Measurements from ENCODE around the gene TTPAL.

The TTPAL gene

DNA sequence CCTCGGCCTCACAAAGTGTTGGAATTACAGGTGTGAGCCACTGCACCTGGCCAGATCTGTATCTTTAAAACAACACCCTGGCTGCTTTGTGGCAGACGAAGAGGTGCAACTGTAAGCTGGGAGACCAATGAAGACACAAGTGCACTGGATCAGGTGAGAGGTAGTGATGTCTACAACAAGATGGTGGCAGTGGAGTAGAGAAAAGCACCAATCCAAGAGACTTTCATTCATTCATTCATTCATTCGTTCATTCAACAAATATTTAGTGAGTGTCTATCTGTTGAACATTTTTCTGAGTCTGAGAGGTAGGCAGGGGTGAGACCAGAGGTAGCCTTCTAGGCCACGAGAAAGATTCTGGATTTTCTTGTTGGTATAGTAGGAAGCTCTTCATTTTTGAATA lies 36.9 kb upstream of the TTPAL start (continued):
- TF ChIP-seq ZNF529 (tag by site-specific recombination; IDR thresholded peaks at IDR 0.05; ENCODE audit: insufficient replicate concordance) (no peak), KLF7 (tag by site-specific recombination; IDR thresholded peaks at IDR 0.05; ENCODE audit: borderline replicate concordance) (no peak), ZNF623 (tag by site-specific recombination; IDR thresholded peaks at IDR 0.05) (no peak), ZNF114 (tag by site-specific recombination; IDR thresholded peaks at IDR 0.05) (no peak), ZNF791 (tag by site-specific recombination; IDR thresholded peaks at IDR 0.05) (no peak), ZNF202 (tag by site-specific recombination; IDR thresholded peaks at IDR 0.05; ENCODE audit: borderline replicate concordance) (no peak)

DNA sequence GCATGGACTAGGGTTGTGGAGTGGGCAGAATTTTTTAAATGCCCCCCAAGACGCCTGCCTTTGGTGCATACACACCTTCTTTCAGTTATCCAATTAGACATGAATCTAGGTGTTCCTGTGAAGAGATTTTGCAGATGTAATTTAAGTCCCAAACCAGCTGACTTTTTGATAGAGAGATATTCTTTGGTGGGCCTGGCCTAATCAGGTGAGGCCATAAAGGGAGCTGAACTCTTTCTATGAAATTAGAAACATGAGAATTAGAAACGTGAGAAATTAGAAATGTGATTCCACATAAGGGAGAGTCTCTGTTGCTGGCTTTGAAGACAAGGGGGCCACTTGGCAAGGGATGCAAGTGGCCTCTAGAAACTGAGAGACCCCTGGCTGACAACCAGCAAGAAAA lies 36.4 kb upstream of the TTPAL start:
- H3K4me1 ChIP-seq (ENCODE audit: control insufficient read depth, insufficient read depth, low read length), result no peaks in the 10 kb centered on the region
- CTCF ChIA-PET, result interaction anchor here (1.0 to 1.3 kb wide), 3 partner anchors 11 to 32 kb away, joined by 4 to 5 read pairs (median 4); no protein-coding TSS in a partner anchor
- TF ChIP-seq ZNF10 (tag by site-specific recombination; IDR thresholded peaks at IDR 0.05), result peak; percentile 98
- TF ChIP-seq, protein P1, sequence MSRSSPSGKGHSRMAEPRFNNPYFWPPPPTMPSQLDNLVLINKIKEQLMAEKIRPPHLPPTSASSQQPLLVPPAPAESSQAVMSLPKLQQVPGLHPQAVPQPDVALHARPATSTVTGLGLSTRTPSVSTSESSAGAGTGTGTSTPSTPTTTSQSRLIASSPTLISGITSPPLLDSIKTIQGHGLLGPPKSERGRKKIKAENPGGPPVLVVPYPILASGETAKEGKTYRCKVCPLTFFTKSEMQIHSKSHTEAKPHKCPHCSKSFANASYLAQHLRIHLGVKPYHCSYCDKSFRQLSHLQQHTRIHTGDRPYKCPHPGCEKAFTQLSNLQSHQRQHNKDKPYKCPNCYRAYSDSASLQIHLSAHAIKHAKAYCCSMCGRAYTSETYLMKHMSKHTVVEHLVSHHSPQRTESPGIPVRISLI (tag by site-specific recombination; IDR thresholded peaks at IDR 0.05), result no peak
- no peaks in the 10 kb centered on the region for H3K9me3 ChIP-seq (ENCODE audit: control insufficient read depth, insufficient read depth, low read depth, low read length)
- H3K27ac ChIP-seq (ENCODE audit: extremely low read depth, low read depth, low read length), result no peak overlapping the region
- H3K4me3 ChIP-seq (ENCODE audit: low read depth, low read length), result no peak overlapping the region
- H3K36me3 ChIP-seq (ENCODE audit: control insufficient read depth in 2 of 2, insufficient read depth in 1 of 2, low read length in 2 of 2), result no peaks in the 10 kb centered on the region
- POLR2A ChIA-PET, result no interaction called here

DNA sequence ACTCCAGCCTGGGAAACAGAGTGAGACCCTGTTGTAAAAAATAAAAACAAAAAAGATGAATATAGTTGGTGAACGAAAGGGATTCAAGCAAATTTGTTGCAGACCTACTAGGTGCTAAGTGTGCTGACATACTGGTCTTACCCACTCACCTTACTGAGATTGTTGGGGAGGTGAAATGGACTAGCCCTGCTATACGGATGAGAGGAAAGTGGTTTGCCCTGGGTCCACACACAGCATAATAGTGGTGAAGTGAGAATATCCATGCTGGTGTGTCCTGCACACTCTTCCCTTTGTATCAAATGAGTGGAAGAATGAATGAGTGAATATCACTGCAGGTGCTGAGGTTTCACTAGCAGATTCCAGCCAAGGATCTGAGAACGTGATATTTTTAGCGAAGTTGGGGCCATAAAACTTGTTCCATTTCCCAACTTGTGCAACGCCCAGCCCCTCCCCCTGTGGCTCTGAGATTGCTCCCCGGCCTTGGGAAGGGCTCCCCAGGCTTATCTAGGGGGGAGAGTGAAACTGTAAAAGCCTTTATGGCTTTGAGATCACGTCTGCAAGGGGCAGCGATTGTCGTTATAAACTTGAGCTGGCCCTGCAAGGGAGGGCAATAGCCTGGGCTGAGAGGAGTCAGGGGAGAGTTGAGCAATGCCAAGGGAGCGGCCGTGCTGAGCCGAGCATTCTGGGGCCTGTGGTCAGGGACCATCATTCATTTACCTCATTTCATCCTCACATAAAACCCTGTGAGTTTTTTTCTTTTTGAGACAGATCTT lies 33.2 kb upstream of the TTPAL start:
- H3K4me3 ChIP-seq (ENCODE audit: low read depth, low read length), result no peak overlapping the region
- H3K9me3 ChIP-seq (ENCODE audit: control insufficient read depth, insufficient read depth, low read depth, low read length), result no peaks in the 10 kb centered on the region
- H3K36me3 ChIP-seq (ENCODE audit: control insufficient read depth in 2 of 2, insufficient read depth in 1 of 2, low read length in 2 of 2), result no peaks in the 10 kb centered on the region
- no peaks in the 10 kb centered on the region for H3K4me1 ChIP-seq (ENCODE audit: control insufficient read depth, insufficient read depth, low read length)
- ChIA-PET CTCF (interaction anchor here (0.6 kb wide), 1 partner anchor 132 kb away, joined by 4 read pairs; no protein-coding TSS in a partner anchor), POLR2A (no interaction called here)
- TF ChIP-seq ZEB2 (tag by site-specific recombination; IDR thresholded peaks at IDR 0.05) (no peak), ZBTB48 (tag by site-specific recombination; IDR thresholded peaks at IDR 0.05) (peak; percentile 96)
- TF ChIP-seq, protein P2, sequence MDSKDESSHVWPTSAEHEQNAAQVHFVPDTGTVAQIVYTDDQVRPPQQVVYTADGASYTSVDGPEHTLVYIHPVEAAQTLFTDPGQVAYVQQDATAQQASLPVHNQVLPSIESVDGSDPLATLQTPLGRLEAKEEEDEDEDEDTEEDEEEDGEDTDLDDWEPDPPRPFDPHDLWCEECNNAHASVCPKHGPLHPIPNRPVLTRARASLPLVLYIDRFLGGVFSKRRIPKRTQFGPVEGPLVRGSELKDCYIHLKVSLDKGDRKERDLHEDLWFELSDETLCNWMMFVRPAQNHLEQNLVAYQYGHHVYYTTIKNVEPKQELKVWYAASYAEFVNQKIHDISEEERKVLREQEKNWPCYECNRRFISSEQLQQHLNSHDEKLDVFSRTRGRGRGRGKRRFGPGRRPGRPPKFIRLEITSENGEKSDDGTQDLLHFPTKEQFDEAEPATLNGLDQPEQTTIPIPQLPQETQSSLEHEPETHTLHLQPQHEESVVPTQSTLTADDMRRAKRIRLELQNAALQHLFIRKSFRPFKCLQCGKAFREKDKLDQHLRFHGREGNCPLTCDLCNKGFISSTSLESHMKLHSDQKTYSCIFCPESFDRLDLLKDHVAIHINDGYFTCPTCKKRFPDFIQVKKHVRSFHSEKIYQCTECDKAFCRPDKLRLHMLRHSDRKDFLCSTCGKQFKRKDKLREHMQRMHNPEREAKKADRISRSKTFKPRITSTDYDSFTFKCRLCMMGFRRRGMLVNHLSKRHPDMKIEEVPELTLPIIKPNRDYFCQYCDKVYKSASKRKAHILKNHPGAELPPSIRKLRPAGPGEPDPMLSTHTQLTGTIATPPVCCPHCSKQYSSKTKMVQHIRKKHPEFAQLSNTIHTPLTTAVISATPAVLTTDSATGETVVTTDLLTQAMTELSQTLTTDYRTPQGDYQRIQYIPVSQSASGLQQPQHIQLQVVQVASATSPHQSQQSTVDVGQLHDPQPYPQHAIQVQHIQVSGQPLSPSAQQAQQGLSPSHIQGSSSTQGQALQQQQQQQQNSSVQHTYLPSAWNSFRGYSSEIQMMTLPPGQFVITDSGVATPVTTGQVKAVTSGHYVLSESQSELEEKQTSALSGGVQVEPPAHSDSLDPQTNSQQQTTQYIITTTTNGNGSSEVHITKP (tag by site-specific recombination; IDR thresholded peaks at IDR 0.05), result peak; percentile 61
- no peak overlapping the region for H3K27ac ChIP-seq (ENCODE audit: extremely low read depth, low read depth, low read length)

DNA sequence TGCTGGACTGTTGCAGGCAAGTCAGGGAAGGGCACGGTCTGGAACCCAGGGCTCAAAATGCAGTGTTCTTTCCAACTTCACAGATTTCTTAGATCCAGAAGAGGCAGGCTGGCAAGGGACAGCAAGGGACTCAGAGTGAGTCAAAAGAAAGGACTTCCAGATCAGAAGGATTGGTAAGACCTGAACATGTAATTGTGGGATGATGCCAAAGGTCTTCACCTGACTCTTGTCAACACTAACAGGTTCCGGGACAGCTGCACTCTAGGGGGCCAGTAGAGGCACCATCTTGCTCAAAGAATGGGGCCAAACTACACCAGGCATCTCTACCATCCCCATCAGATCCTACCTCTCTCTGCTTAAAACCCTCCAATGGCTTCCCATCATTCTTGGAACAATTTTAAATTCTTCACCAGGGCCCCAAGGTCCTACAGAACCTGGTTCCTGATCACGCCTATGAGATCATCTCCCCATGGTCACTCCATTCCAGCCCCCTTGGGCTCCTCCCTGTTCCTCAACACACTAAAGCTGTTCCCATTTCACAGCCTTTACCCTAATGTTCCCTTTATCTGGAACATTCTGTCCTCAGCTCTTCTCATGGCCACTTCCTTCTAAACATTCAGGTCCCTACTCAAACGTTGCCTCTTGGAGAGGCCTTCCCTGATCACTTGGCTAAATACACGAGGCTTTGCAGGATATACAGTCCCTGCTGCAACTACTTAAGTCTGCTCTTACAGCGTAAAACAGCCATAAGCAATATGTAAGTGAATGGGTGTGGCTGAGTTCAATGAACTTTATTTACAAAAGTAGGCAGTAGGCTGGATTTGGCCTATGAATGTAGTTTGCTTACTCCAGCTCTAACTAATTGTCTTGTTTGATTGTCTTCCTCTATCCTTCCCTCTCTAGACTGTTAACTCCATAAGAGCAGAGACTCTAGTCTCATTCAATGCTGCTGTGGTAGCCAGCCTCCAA lies 29.6 kb upstream of the TTPAL start:
- CTCF ChIA-PET, result no interaction called here
- TF ChIP-seq, protein P3, sequence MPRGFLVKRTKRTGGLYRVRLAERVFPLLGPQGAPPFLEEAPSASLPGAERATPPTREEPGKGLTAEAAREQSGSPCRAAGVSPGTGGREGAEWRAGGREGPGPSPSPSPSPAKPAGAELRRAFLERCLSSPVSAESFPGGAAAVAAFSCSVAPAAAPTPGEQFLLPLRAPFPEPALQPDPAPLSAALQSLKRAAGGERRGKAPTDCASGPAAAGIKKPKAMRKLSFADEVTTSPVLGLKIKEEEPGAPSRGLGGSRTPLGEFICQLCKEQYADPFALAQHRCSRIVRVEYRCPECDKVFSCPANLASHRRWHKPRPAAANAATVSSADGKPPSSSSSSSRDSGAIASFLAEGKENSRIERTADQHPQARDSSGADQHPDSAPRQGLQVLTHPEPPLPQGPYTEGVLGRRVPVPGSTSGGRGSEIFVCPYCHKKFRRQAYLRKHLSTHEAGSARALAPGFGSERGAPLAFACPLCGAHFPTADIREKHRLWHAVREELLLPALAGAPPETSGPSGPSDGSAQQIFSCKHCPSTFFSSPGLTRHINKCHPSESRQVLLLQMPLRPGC (tag by site-specific recombination; IDR thresholded peaks at IDR 0.05), result no peak
- TF ChIP-seq ZNF585B (tag by site-specific recombination; IDR thresholded peaks at IDR 0.05), result no peak
- TF ChIP-seq ZNF837 (tag by site-specific recombination; IDR thresholded peaks at IDR 0.05), result no peak
- TF ChIP-seq, protein P4, sequence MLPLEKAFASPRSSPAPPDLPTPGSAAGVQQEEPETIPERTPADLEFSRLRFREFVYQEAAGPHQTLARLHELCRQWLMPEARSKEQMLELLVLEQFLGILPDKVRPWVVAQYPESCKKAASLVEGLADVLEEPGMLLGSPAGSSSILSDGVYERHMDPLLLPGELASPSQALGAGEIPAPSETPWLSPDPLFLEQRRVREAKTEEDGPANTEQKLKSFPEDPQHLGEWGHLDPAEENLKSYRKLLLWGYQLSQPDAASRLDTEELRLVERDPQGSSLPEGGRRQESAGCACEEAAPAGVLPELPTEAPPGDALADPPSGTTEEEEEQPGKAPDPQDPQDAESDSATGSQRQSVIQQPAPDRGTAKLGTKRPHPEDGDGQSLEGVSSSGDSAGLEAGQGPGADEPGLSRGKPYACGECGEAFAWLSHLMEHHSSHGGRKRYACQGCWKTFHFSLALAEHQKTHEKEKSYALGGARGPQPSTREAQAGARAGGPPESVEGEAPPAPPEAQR (tag by site-specific recombination; IDR thresholded peaks at IDR 0.05), result no peak
- TF ChIP-seq MEIS1 (CRISPR knock-in tag; IDR thresholded peaks at IDR 0.05; ENCODE audit: borderline replicate concordance), result no peak
- no peak for TF ChIP-seq ZNF624 (tag by site-specific recombination; IDR thresholded peaks at IDR 0.05)
- TF ChIP-seq, protein P1 (tag by site-specific recombination; IDR thresholded peaks at IDR 0.05), result no peak
- no peak for TF ChIP-seq ZNF530 (tag by site-specific recombination; IDR thresholded peaks at IDR 0.05; ENCODE audit: low read depth)

More for the DNA sequence above, 29.6 kb upstream of the TTPAL start:
- Histone ChIP-seq H3K4me3 (ENCODE audit: low read depth, low read length) (no peak overlapping the region), H3K9me3 (ENCODE audit: control insufficient read depth, insufficient read depth, low read depth, low read length) (no peaks in the 10 kb centered on the region), H3K27ac (ENCODE audit: extremely low read depth, low read depth, low read length) (no peak overlapping the region), H3K36me3 (ENCODE audit: control insufficient read depth in 2 of 2, insufficient read depth in 1 of 2, low read length in 2 of 2) (no peaks in the 10 kb centered on the region), H3K4me1 (ENCODE audit: control insufficient read depth, insufficient read depth, low read length) (no peaks in the 10 kb centered on the region)
- POLR2A ChIA-PET, result no interaction called here
